T-helper 17 cell (primary cell): Measurements from ENCODE around the gene KATNB1. TPM values are rescaled to one million over a fixed set of nuclear protein-coding genes. Genes with fewer than 3 reads are reported as not detected.

Source experiments
- ATAC-seq: fragments of 150-1000 bp; cut with Tn5 transposase; 2 replicates; pipeline ENCODE4 v1.10.0; 2021; ENCODE audit warnings: mild to moderate bottlenecking, moderate library complexity
- DNase-seq, 3 donors: peaks; one replicate each; pipeline versions ENCODE4 v3.0.0 to v3.0.0-alpha.2; 2020 to 2021
- H3K9me3 ChIP-seq: one replicate; pipeline ENCODE4 v1.7.0; 2013; ENCODE audit warnings: low read length, mild to moderate bottlenecking; ENCODE audit not compliant: control insufficient read depth, poor library complexity, severe bottlenecking
- H3K27ac Mint-ChIP-seq: one replicate; pipeline ENCODE4 v1.8.0; 2022; ENCODE audit warnings: mild to moderate bottlenecking, moderate library complexity, mixed read lengths
- H3K27me3 Mint-ChIP-seq: one replicate; pipeline ENCODE4 v1.8.0; 2022; ENCODE audit warnings: mixed read lengths
- H3K36me3 Mint-ChIP-seq: one replicate; pipeline ENCODE4 v1.8.0; 2022; ENCODE audit warnings: low read depth, mixed read lengths
- H3K4me1 Mint-ChIP-seq: one replicate; pipeline ENCODE4 v1.8.0; 2022; ENCODE audit warnings: mild to moderate bottlenecking, mixed read lengths
- H3K4me3 Mint-ChIP-seq: one replicate; pipeline ENCODE4 v1.8.0; 2022; ENCODE audit warnings: mild to moderate bottlenecking, moderate library complexity, mixed read lengths
- total RNA-seq, 4 donors: library from RNA in 2 of 4; stranded (reverse) in 2 of 4; gene quantifications; one replicate each; pipeline ENCODE4 v1.2.3 and lab custom pipeline; 2022 to 2026

Gene KATNB1
- total RNA-seq, 2 donors from 2014 or later: 24.3 to 27.3 TPM

- Mint-ChIP-seq H3K27me3 (peaks cover 30% of the 10 kb centered on the region), H3K27ac (no peak overlapping the region), H3K36me3 (peaks cover 5% of the 10 kb centered on the region), H3K4me3 (no peak overlapping the region), H3K4me1 (peaks cover 27% of the 10 kb centered on the region)
- no peaks in the 10 kb centered on the region for H3K9me3 ChIP-seq
- no peak for DNase-seq
- ATAC-seq: no peak
Measured at GRCh38 chr16:57798953-57799599, 63.5 kb downstream of the KATNB1 start.

GRCh38 chr16:57799600-57800199 is 64.1 kb downstream of the KATNB1 start:
- Mint-ChIP-seq H3K27me3 (peaks cover 30% of the 10 kb centered on the region), H3K27ac (peak overlapping the region; percentile 79), H3K36me3 (peaks cover 5% of the 10 kb centered on the region), H3K4me1 (peaks cover 29% of the 10 kb centered on the region), H3K4me3 (no peak overlapping the region)
- DNase-seq (no peak), ATAC-seq (no peak)
- H3K9me3 ChIP-seq: no peaks in the 10 kb centered on the region

- Mint-ChIP-seq H3K27ac (peak overlapping the region; percentile 79), H3K36me3 (peaks cover 5% of the 10 kb centered on the region), H3K4me3 (peak overlapping the region; percentile 79), H3K4me1 (peaks cover 29% of the 10 kb centered on the region), H3K27me3 (peaks cover 30% of the 10 kb centered on the region)
- DNase-seq (no peak), ATAC-seq (no peak)
- no peaks in the 10 kb centered on the region for H3K9me3 ChIP-seq
Measured at GRCh38 chr16:57800200-57801097, 64.9 kb downstream of the KATNB1 start.

GRCh38 chr16:57801098-57801808 is 65.7 kb downstream of the KATNB1 start:
- DNase-seq: no peak
- H3K27ac Mint-ChIP-seq: peak overlapping the region; percentile 79
- H3K4me3 Mint-ChIP-seq: no peak overlapping the region
- H3K9me3 ChIP-seq: no peaks in the 10 kb centered on the region
- no peak for ATAC-seq
- H3K27me3 Mint-ChIP-seq: peaks cover 33% of the 10 kb centered on the region
- H3K36me3 Mint-ChIP-seq: peaks cover 5% of the 10 kb centered on the region
- H3K4me1 Mint-ChIP-seq: peaks cover 29% of the 10 kb centered on the region

GRCh38 chr16:57801809-57802340 is 66.3 kb downstream of the KATNB1 start:
- Mint-ChIP-seq H3K27me3 (peaks cover 39% of the 10 kb centered on the region), H3K4me1 (peaks cover 29% of the 10 kb centered on the region), H3K4me3 (no peak overlapping the region), H3K27ac (no peak overlapping the region), H3K36me3 (peaks cover 5% of the 10 kb centered on the region)
- H3K9me3 ChIP-seq: no peaks in the 10 kb centered on the region
- DNase-seq: no peak
- ATAC-seq: no peak

- Mint-ChIP-seq H3K4me3 (peak within 1 kb of the TSS; percentile 95), H3K27me3 (peaks cover 41% of the 10 kb centered on the region), H3K27ac (peak within 1 kb of the TSS; percentile 67), H3K36me3 (peaks cover 5% of the 10 kb centered on the region), H3K4me1 (peaks cover 29% of the 10 kb centered on the region)
- ATAC-seq (peak; percentile 75), DNase-seq (peak; percentile 31 to 45 (median 34))
- no peaks in the 10 kb centered on the region for H3K9me3 ChIP-seq
Measured at GRCh38 chr16:57802341-57803133, 67.0 kb downstream of the KATNB1 start, which contains the start of gene KIFC3. TSS of gene KIFC3 (minus strand) at chr16:57802491. CDS start at chr16:57798243, 4,248 bp downstream.

GRCh38 chr16:57803134-57803990 is 67.8 kb downstream of the KATNB1 start:
- Mint-ChIP-seq H3K4me3 (peak overlapping the region; percentile 95), H3K36me3 (peaks cover 5% of the 10 kb centered on the region), H3K27me3 (peaks cover 41% of the 10 kb centered on the region), H3K4me1 (peaks cover 31% of the 10 kb centered on the region), H3K27ac (peak overlapping the region; percentile 67)
- no peak for ATAC-seq
- DNase-seq: no peak
- no peaks in the 10 kb centered on the region for H3K9me3 ChIP-seq

- DNase-seq (no peak), ATAC-seq (no peak)
- H3K27ac Mint-ChIP-seq: no peak overlapping the region
- peaks cover 29% of the 10 kb centered on the region for H3K4me1 Mint-ChIP-seq
- no peak overlapping the region for H3K4me3 Mint-ChIP-seq
- H3K27me3 Mint-ChIP-seq: peaks cover 36% of the 10 kb centered on the region
- no peaks in the 10 kb centered on the region for H3K9me3 ChIP-seq
- H3K36me3 Mint-ChIP-seq: peaks cover 5% of the 10 kb centered on the region
Measured at GRCh38 chr16:57804111-57804837, 68.7 kb downstream of the KATNB1 start.

GRCh38 chr16:57805176-57805575 is 69.6 kb downstream of the KATNB1 start:
- H3K27ac Mint-ChIP-seq: no peak overlapping the region
- H3K4me1 Mint-ChIP-seq: peaks cover 23% of the 10 kb centered on the region
- no peak for ATAC-seq
- no peak overlapping the region for H3K4me3 Mint-ChIP-seq
- no peak for DNase-seq
- no peaks in the 10 kb centered on the region for H3K9me3 ChIP-seq
- H3K36me3 Mint-ChIP-seq: peaks cover 5% of the 10 kb centered on the region
- peaks cover 27% of the 10 kb centered on the region for H3K27me3 Mint-ChIP-seq
